H1 (cell line): ENCODE measurements around the gene NPL.

Experiments
- BRCA1 ChIP-seq: IDR thresholded peaks from 2 replicates; pipeline ENCODE4 v1.6.1; 2012; ENCODE audit warnings: low read depth, low read length, improper control_type of control experiment
- EGR1 ChIP-seq: IDR thresholded peaks from 2 replicates; pipeline ENCODE4 v1.6.1; 2011; ENCODE audit warnings: low read depth, low read length, borderline replicate concordance
- EZH2 ChIP-seq: fragments of 200-600 bp; sonication (generic); IDR thresholded peaks from 2 replicates; pipeline ENCODE4 v1.7.1; 2012; ENCODE audit warnings: low read depth, mild to moderate bottlenecking, moderate library complexity, low read length, inconsistent platforms; ENCODE audit not compliant: severe bottlenecking
- RFX5 ChIP-seq: IDR thresholded peaks from 2 replicates; pipeline ENCODE4 v1.6.1; 2011; ENCODE audit warnings: low read depth, low read length, improper control_type of control experiment, borderline replicate concordance
- SP1 ChIP-seq: IDR thresholded peaks from 2 replicates; pipeline ENCODE4 v1.6.1; 2011; ENCODE audit warnings: low read depth, low read length
- TEAD4 ChIP-seq: IDR thresholded peaks from 2 replicates; pipeline ENCODE4 v1.6.1; 2012; ENCODE audit warnings: low read depth, low read length, inconsistent platforms, mixed read lengths
- YY1 ChIP-seq: IDR thresholded peaks from 2 replicates; pipeline ENCODE4 v1.6.1; 2011; ENCODE audit warnings: low read depth, mild to moderate bottlenecking, low read length
- TF ChIP-seq, protein P1 (sequence below): IDR thresholded peaks from 2 replicates; pipeline ENCODE4 v1.6.1; 2011; ENCODE audit warnings: low read length, improper control_type of control experiment
- TF ChIP-seq, protein P2 (sequence below), 3 experiments: IDR thresholded peaks; 1 replicate in 2 of 3; 2 replicates in 1 of 3; pipeline versions ENCODE4 v1.5.1 to v1.6.1; 2011; ENCODE audit warnings: low read length in 3 of 3, mild to moderate bottlenecking in 3 of 3, inconsistent platforms in 2 of 3, low read depth in 1 of 3, moderate library complexity in 1 of 3; ENCODE audit not compliant: insufficient read depth in 1 of 3; ENCODE audit errors: control extremely low read depth in 1 of 3

DNA sequence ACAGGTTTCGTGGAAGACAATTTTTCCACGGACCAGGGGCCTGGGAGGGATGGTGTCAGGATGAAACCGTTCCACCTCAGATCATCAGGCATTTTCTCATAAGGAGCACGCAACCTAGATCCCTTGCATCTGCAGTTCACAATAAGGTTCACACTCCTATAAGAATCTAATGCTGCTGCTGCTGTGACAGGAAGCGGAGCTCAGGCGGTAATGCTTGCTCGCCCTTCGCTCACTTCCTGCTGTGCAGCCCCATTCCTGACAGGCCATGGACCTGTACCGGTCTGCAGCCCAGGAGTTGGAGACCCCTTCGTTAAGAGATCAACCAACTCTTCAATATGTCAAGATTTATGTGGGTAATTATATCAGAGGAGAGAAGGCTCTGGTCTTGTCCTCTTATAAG is 46.2 kb downstream of the NPL start:
- TF ChIP-seq TEAD4 (no peak), SP1 (no peak), YY1 (no peak), EZH2 (no peak), EGR1 (no peak), BRCA1 (no peak), RFX5 (no peak)
- TF ChIP-seq, protein P1, sequence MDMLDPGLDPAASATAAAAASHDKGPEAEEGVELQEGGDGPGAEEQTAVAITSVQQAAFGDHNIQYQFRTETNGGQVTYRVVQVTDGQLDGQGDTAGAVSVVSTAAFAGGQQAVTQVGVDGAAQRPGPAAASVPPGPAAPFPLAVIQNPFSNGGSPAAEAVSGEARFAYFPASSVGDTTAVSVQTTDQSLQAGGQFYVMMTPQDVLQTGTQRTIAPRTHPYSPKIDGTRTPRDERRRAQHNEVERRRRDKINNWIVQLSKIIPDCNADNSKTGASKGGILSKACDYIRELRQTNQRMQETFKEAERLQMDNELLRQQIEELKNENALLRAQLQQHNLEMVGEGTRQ = no peak
- TF ChIP-seq, protein P2, sequence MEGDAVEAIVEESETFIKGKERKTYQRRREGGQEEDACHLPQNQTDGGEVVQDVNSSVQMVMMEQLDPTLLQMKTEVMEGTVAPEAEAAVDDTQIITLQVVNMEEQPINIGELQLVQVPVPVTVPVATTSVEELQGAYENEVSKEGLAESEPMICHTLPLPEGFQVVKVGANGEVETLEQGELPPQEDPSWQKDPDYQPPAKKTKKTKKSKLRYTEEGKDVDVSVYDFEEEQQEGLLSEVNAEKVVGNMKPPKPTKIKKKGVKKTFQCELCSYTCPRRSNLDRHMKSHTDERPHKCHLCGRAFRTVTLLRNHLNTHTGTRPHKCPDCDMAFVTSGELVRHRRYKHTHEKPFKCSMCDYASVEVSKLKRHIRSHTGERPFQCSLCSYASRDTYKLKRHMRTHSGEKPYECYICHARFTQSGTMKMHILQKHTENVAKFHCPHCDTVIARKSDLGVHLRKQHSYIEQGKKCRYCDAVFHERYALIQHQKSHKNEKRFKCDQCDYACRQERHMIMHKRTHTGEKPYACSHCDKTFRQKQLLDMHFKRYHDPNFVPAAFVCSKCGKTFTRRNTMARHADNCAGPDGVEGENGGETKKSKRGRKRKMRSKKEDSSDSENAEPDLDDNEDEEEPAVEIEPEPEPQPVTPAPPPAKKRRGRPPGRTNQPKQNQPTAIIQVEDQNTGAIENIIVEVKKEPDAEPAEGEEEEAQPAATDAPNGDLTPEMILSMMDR (IDR thresholded peaks at IDR 0.05; ENCODE audit: control extremely low read depth in 1 of 3, insufficient read depth in 1 of 3, low read depth in 1 of 3, low read length in 3 of 3) = no peak
